Spleen (tissue), 7 donors: ENCODE measurements around the gene BDNF.
"Not testable (repeated sequence)": the region's sequence is repeated elsewhere in the genome, so short reads cannot be mapped to it uniquely, and the experiment has no call there.

ENCODE experiments used
- CTCF ChIP-seq, 11 experiments: fragments of 200-600 bp in 7 of 11; fragments of 450-650 bp in 4 of 11; sonication (generic) in 4 of 11; IDR thresholded peaks in 8 of 11; conservative IDR thresholded peaks in 3 of 11; 1 replicate in 7 of 11; 2 replicates in 4 of 11; pipeline versions ENCODE4 v1.4.0 to v1.8.0; 2016 to 2021; ENCODE audit warnings: antibody characterized with exemption in 11 of 11, inconsistent platforms in 4 of 11, mild to moderate bottlenecking in 1 of 11
- POLR2AphosphoS5 ChIP-seq, 3 donors: sonication (generic); formaldehyde crosslinking; IDR thresholded peaks; one replicate each; pipeline ENCODE4 v1.5.1; 2017; ENCODE audit warnings: antibody characterized with exemption in 3 of 3
- donor health status: DM: no; HTN: no; CAD: no; lungs with moderate emphysema.
- donor health status: DM: no; HTN: no; CAD: no.
- donor health status: DM: no; HTN: no; CAD: no.

DNA sequence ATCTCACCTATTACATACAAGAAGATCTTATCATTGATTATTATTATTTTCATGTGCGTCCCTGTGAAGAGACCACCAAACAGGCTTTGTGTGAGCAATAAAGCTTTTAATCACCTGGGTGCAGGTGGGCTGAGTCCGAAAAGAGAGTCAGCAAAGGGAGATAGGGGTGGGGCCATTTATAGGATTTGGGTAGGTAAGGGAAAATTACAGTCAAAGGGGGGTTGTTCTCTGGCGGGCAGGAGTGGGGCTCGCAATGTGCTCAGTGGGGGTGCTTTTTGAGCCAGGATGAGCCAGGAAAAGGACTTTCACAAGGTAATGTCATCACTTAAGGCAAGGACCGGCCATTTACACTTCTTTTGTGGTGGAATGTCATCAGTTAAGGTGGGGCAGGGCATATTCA, 71.2 kb downstream of the BDNF start:
- TF ChIP-seq CTCF (IDR thresholded peaks at IDR 0.05 in 8 of 11, conservative IDR thresholded peaks at IDR 0.05 in 3 of 11); POLR2AphosphoS5 (IDR thresholded peaks at IDR 0.05): not testable (repeated sequence)
